ENCODE measurements around the gene MALL. TPM values are rescaled to one million over a fixed set of nuclear protein-coding genes. Genes with fewer than 3 reads are reported as not detected.

Gene MALL
- total RNA-seq, 2 donors from 2014 or later: 6.6 to 10.4 TPM

- WGBS, 2 donors: 63 to 65% methylated on average over 2 of the region's 2 CpGs
- no peaks in the 10 kb centered on the region for H3K36me3 ChIP-seq (replicated peaks in 1 of 2; ENCODE audit: insufficient read depth in 1 of 2, low read depth in 2 of 2)
These were observed 11.3 kb upstream of the MALL start for GRCh38 chr2:110126906-110127305.

GRCh38 chr2:110126086-110126773 is 10.6 kb upstream of the MALL start:
- Histone ChIP-seq H3K27ac (no peak overlapping the region), H3K36me3 (replicated peaks in 1 of 2; ENCODE audit: insufficient read depth in 1 of 2, low read depth in 2 of 2) (no peaks in the 10 kb centered on the region), H3K4me1 (no peaks in the 10 kb centered on the region), H3K4me3 (no peak overlapping the region), H3K9me3 (no peaks in the 10 kb centered on the region), H3K27me3 (no peaks in the 10 kb centered on the region)
- WGBS, 2 donors: 76 to 83% methylated on average over 4 of the region's 4 CpGs
- intact Hi-C loops (cut with DNase I): no loop called here
- ATAC-seq (no peak), DNase-seq (no peak)
- TF ChIP-seq CTCF (IDR thresholded peaks at IDR 0.05) (no peak), POLR2A (IDR thresholded peaks at IDR 0.05) (no peak)

More at GRCh38 chr2:110126906-110127305, 11.3 kb upstream of the MALL start:
- no peaks in the 10 kb centered on the region for H3K9me3 ChIP-seq
- TF ChIP-seq POLR2A (IDR thresholded peaks at IDR 0.05) (no peak), CTCF (IDR thresholded peaks at IDR 0.05) (no peak)
- no peak overlapping the region for H3K4me3 ChIP-seq
- DNase-seq: no peak
- H3K27ac ChIP-seq: no peak overlapping the region
- ATAC-seq: no peak
- intact Hi-C loops (cut with DNase I): no loop called here
- H3K27me3 ChIP-seq: no peaks in the 10 kb centered on the region
- no peaks in the 10 kb centered on the region for H3K4me1 ChIP-seq

DNA sequence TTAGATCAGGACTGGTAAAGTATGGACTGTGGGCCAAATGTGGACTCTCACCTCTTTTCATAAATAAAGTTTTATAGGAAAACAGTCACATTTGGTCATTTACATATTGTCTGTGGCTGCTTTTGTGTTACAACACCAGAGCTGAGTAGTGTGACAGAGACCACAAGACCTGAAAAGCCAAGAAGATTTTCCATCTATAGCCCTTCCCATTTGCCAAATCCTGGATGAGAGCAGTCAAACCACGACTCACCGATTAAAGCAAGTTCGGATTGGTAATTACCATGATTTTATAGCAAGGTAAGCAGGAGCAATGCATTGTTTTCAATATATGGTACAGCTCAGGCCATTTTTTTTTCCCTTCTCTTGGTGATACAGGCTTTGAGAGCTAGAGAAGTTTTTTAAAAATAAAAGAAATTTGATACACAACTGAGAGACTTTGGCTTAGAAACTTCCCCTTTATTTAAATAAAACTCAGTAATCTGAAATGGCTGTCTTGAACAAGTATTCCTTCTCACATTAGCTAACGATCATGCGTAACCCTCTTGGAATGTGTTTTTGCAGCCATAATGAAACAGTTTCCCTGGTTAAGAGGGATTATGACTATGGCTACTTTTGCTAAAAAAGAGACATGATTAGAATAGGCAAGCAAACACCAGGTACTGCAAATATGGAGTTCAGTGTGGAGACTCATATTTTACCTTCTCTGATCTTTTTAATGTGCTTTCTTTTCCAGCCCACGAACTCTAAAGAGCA is 9.5 kb upstream of the MALL start:
- no peak for ATAC-seq
- no peaks in the 10 kb centered on the region for H3K9me3 ChIP-seq
- DNase-seq: no peak
- no peaks in the 10 kb centered on the region for H3K36me3 ChIP-seq (replicated peaks in 1 of 2; ENCODE audit: insufficient read depth in 1 of 2, low read depth in 2 of 2)
- 78 to 82% methylated on average over 6 of the region's 6 CpGs for WGBS, 2 donors
- no peak overlapping the region for H3K4me3 ChIP-seq
- no peaks in the 10 kb centered on the region for H3K27me3 ChIP-seq
- no peak overlapping the region for H3K27ac ChIP-seq
- intact Hi-C loops (cut with DNase I): no loop called here
- H3K4me1 ChIP-seq: no peaks in the 10 kb centered on the region
- TF ChIP-seq POLR2A (IDR thresholded peaks at IDR 0.05): no peak
- TF ChIP-seq CTCF (IDR thresholded peaks at IDR 0.05): no peak

- Histone ChIP-seq H3K27me3 (no peaks in the 10 kb centered on the region), H3K4me3 (no peak overlapping the region), H3K9me3 (no peaks in the 10 kb centered on the region), H3K27ac (no peak overlapping the region), H3K36me3 (replicated peaks in 1 of 2; ENCODE audit: insufficient read depth in 1 of 2, low read depth in 2 of 2) (no peaks in the 10 kb centered on the region), H3K4me1 (no peaks in the 10 kb centered on the region)
- TF ChIP-seq CTCF (IDR thresholded peaks at IDR 0.05) (no peak), POLR2A (IDR thresholded peaks at IDR 0.05) (no peak)
- WGBS, 2 donors: 74% methylated on average over 4 of the region's 4 CpGs
- ATAC-seq (no peak), DNase-seq (no peak)
- intact Hi-C loops (cut with DNase I): no loop called here
These were observed 8.6 kb upstream of the MALL start for GRCh38 chr2:110124038-110124825.
